Right renal pelvis (tissue), 4 donors: ENCODE results near the gene ERC2. TPM values are rescaled to one million over a fixed set of nuclear protein-coding genes. Genes with fewer than 3 reads are reported as not detected.
"Not testable (repeated sequence)": the region's sequence is repeated elsewhere in the genome, so short reads cannot be mapped to it uniquely, and the experiment has no call there.

Experiments
- DNase-seq, 4 donors: peaks; one replicate each; pipeline ENCODE4 v3.0.0-alpha.2; 2013; ENCODE audit warnings: low read depth in 4 of 4, low spot score in 3 of 4, missing footprints in 1 of 4
- polyA plus RNA-seq, 4 donors: library from polyadenylated mRNA; unstranded; fragments of 120-200 nt; gene quantifications; one replicate each; pipeline ENCODE4 v1.2.1, GENCODE V29; 2013; ENCODE audit not compliant: insufficient read length in 4 of 4

Gene ERC2
- polyA plus RNA-seq, 4 donors = 2.3 to 3.4 (median 3.0) TPM

GRCh38 chr3:56268616-56269383 is 199.5 kb downstream of the ERC2 start:
- DNase-seq = no peak

- DNase-seq = not testable (repeated sequence)
Measured at GRCh38 chr3:56261852-56262251, 206.4 kb downstream of the ERC2 start.

GRCh38 chr3:56260262-56260661 is 208.0 kb downstream of the ERC2 start:
- DNase-seq = no peak

- DNase-seq = no peak
Measured at GRCh38 chr3:56257826-56258225, 210.4 kb downstream of the ERC2 start.

- no peak for DNase-seq
Measured at GRCh38 chr3:56254835-56255234, 213.4 kb downstream of the ERC2 start.

- DNase-seq = no peak
Measured at GRCh38 chr3:56253941-56254665, 214.2 kb downstream of the ERC2 start.

GRCh38 chr3:56251343-56251945 is 216.8 kb downstream of the ERC2 start:
- peak; percentile 52 to 60 (median 54) for DNase-seq

- DNase-seq = no peak
Measured at GRCh38 chr3:56248021-56248420, 220.2 kb downstream of the ERC2 start.

GRCh38 chr3:56238299-56238698 is 230.0 kb downstream of the ERC2 start:
- DNase-seq = no peak

- DNase-seq = no peak
Measured at GRCh38 chr3:56233742-56234141, 234.5 kb downstream of the ERC2 start.

- no peak for DNase-seq
Measured at GRCh38 chr3:56229311-56229710, 239.0 kb downstream of the ERC2 start.

GRCh38 chr3:56222866-56223265 is 245.4 kb downstream of the ERC2 start:
- no peak for DNase-seq

- no peak for DNase-seq
Measured at GRCh38 chr3:56219894-56220805, 248.1 kb downstream of the ERC2 start.

- DNase-seq = no peak
Measured at GRCh38 chr3:56209982-56210751, 258.1 kb downstream of the ERC2 start.

GRCh38 chr3:56207922-56208321 is 260.3 kb downstream of the ERC2 start:
- no peak for DNase-seq

- DNase-seq = no peak
Measured at GRCh38 chr3:56205406-56205805, 262.9 kb downstream of the ERC2 start.

GRCh38 chr3:56202997-56203396 is 265.3 kb downstream of the ERC2 start:
- DNase-seq = no peak

- DNase-seq = no peak
Measured at GRCh38 chr3:56201407-56201806, 266.9 kb downstream of the ERC2 start.

- DNase-seq = no peak
Measured at GRCh38 chr3:56200251-56200650, 268.0 kb downstream of the ERC2 start.

GRCh38 chr3:56197991-56198390 is 270.3 kb downstream of the ERC2 start:
- DNase-seq = no peak
